HepG2 (cell line): ENCODE data around the gene R3HDM4. TPM values are rescaled to one million over a fixed set of nuclear protein-coding genes. Genes with fewer than 3 reads are reported as not detected.

Experiments
- ATAC-seq: fragments of 200-7000 bp; cut with Tn5 transposase; 3 replicates; pipeline ENCODE4 v1.9.1; 2020; ENCODE audit warnings: mild to moderate bottlenecking, moderate library complexity
- BruUV-seq: library from RNA; stranded (reverse); fragments of 400-500 nt; replicated peaks from 2 replicates; lab custom pipeline; 2021; lab: Mats Ljungman, UMichigan
- CTCF ChIA-PET: fragments of 300-600 bp; formaldehyde crosslinking; extraction: SDS; loops from one replicate; lab custom pipeline; 2021; ENCODE audit warnings: low total read pairs, inconsistent platforms, low intra/inter-chr PET ratio; lab: Yijun Ruan, JAX
- POLR2A ChIA-PET: fragments of 350-600 bp; sonication (Branson Sonifier 250); formaldehyde crosslinking; loops from one replicate; lab custom pipeline; 2020; ENCODE audit warnings: antibody characterized with exemption, inconsistent platforms; lab: Yijun Ruan, JAX
- DNase-seq: peaks from one replicate; pipeline ENCODE4 v3.0.0-alpha.2; 2015; ENCODE audit warnings: low spot score
- FAIRE-seq: peaks from 3 replicates; lab custom pipeline; 2011; peaks lifted over from hg19 to GRCh38; lab: Jason Lieb, UNC
- H2AFZ ChIP-seq: one replicate; pipeline ENCODE4 v1.6.1; 2011; ENCODE audit warnings: low read length, inconsistent platforms
- H3K27ac ChIP-seq: fragments of 300-600 bp; 3 replicates; pipeline ENCODE4 v1.8.0; 2011; ENCODE audit warnings: mixed run types, mild to moderate bottlenecking, mixed read lengths, low read length, inconsistent platforms; ENCODE audit not compliant: insufficient read depth; ENCODE audit errors: extremely low read length
- H3K27me3 ChIP-seq, 2 experiments: fragments of 200-600 bp in 1 of 2; 2 replicates in 1 of 2; 3 replicates in 1 of 2; pipeline versions ENCODE4 v1.6.0 to v1.8.0; 2011; ENCODE audit warnings: low read length in 2 of 2, mild to moderate bottlenecking in 2 of 2, moderate library complexity in 2 of 2, inconsistent platforms in 1 of 2; ENCODE audit not compliant: insufficient read depth in 2 of 2, control insufficient read depth in 1 of 2
- H3K36me3 ChIP-seq, 2 experiments: fragments of 200-600 bp in 1 of 2; replicated peaks in 1 of 2; 2 replicates in 1 of 2; 3 replicates in 1 of 2; pipeline versions ENCODE4 v1.5.1 to v1.8.0; 2011; ENCODE audit warnings: low read length in 2 of 2, inconsistent platforms in 1 of 2; ENCODE audit not compliant: insufficient read depth in 2 of 2, control insufficient read depth in 1 of 2
- H3K4me1 ChIP-seq: 2 replicates; pipeline ENCODE4 v1.5.1; 2012; ENCODE audit warnings: low read length, inconsistent platforms; ENCODE audit not compliant: insufficient read depth
- H3K4me2 ChIP-seq: 2 replicates; pipeline ENCODE4 v1.6.0; 2011; ENCODE audit warnings: low read depth, low read length, inconsistent platforms
- H3K4me3 ChIP-seq, 3 experiments: fragments of 200-600 bp in 1 of 3; sonication (generic), shearing (Covaris generic) in 1 of 3; replicated peaks in 1 of 3; 2 replicates each; pipeline ENCODE4 v1.5.1; 2011 to 2016; ENCODE audit warnings: low read length in 3 of 3, inconsistent platforms in 2 of 3, low read depth in 2 of 3, mild to moderate bottlenecking in 2 of 3, control low read depth in 1 of 3, mixed read lengths in 1 of 3; ENCODE audit not compliant: insufficient read depth in 1 of 3
- H3K79me2 ChIP-seq: one replicate; pipeline ENCODE4 v1.6.1; 2011; ENCODE audit warnings: low read length, inconsistent platforms; ENCODE audit not compliant: insufficient read depth
- H3K9ac ChIP-seq: 2 replicates; pipeline ENCODE4 v1.6.0; 2011; ENCODE audit warnings: mild to moderate bottlenecking, low read depth, low read length, inconsistent platforms; ENCODE audit not compliant: insufficient read depth
- H3K9me3 ChIP-seq: 2 replicates; pipeline ENCODE4 v1.5.1; 2012; ENCODE audit warnings: mild to moderate bottlenecking, low read length
- H4K20me1 ChIP-seq: 2 replicates; pipeline ENCODE4 v1.6.0; 2011; ENCODE audit warnings: inconsistent platforms, mild to moderate bottlenecking, low read length, moderate library complexity; ENCODE audit not compliant: insufficient read depth
- AHR ChIP-seq: IDR thresholded peaks from 2 replicates; pipeline ENCODE4 v1.6.1; 2018; ENCODE audit warnings: missing genetic modification reagents, missing compliant biosample characterization
- ARID4A ChIP-seq: sonication (generic); formaldehyde crosslinking; IDR thresholded peaks from 2 replicates; pipeline ENCODE4 v1.5.0; 2020; ENCODE audit warnings: mild to moderate bottlenecking, missing genetic modification reagents, borderline replicate concordance
- DBP ChIP-seq: sonication (generic); formaldehyde crosslinking; IDR thresholded peaks from 2 replicates; pipeline ENCODE4 v1.4.0; 2020; ENCODE audit warnings: missing genetic modification reagents; ENCODE audit errors: not compliant biosample characterization
- HDAC2 ChIP-seq: sonication (generic); formaldehyde crosslinking; IDR thresholded peaks from 2 replicates; pipeline ENCODE4 v1.4.0; 2020; ENCODE audit warnings: missing genetic modification reagents
- MATR3 ChIP-seq: sonication (generic); formaldehyde crosslinking; IDR thresholded peaks from 2 replicates; pipeline ENCODE4 v1.4.0; 2020; ENCODE audit warnings: missing genetic modification reagents
- PATZ1 ChIP-seq: sonication (generic); formaldehyde crosslinking; IDR thresholded peaks from 2 replicates; pipeline ENCODE4 v1.4.0; 2020; ENCODE audit warnings: missing genetic modification reagents
- PAX8 ChIP-seq: sonication (generic); formaldehyde crosslinking; IDR thresholded peaks from 2 replicates; pipeline ENCODE4 v1.8.0; 2022; ENCODE audit warnings: mild to moderate bottlenecking, missing genetic modification reagents, borderline replicate concordance
- PITX1 ChIP-seq: sonication (generic); formaldehyde crosslinking; IDR thresholded peaks from 2 replicates; pipeline ENCODE4 v1.5.1; 2020; ENCODE audit warnings: mild to moderate bottlenecking, missing genetic modification reagents
- PTBP1 ChIP-seq: fragments of 200-400 bp; formaldehyde crosslinking; IDR thresholded peaks from 2 replicates; pipeline ENCODE4 v1.6.1; 2018; ENCODE audit warnings: low read length, low read depth; ENCODE audit not compliant: poor library complexity, severe bottlenecking
- SRSF1 ChIP-seq: fragments of 200-400 bp; formaldehyde crosslinking; optimal IDR thresholded peaks from 2 replicates; pipeline ENCODE3; 2017; ENCODE audit warnings: mild to moderate bottlenecking, low read depth, low read length, moderate library complexity
- ZBTB33 ChIP-seq: sonication (generic); formaldehyde crosslinking; IDR thresholded peaks from 2 replicates; pipeline ENCODE4 v1.4.0; 2020; ENCODE audit warnings: missing genetic modification reagents
- ZC3H4 ChIP-seq: sonication (generic); formaldehyde crosslinking; IDR thresholded peaks from 2 replicates; pipeline ENCODE4 v1.4.0; 2020; ENCODE audit warnings: missing genetic modification reagents, borderline replicate concordance
- ZFP62 ChIP-seq: sonication (generic); formaldehyde crosslinking; IDR thresholded peaks from 2 replicates; pipeline ENCODE4 v1.4.0; 2020; ENCODE audit warnings: missing genetic modification reagents
- ZNF431 ChIP-seq: sonication (generic); formaldehyde crosslinking; IDR thresholded peaks from 2 replicates; pipeline ENCODE4 v1.9.0; 2022; ENCODE audit warnings: missing genetic modification reagents, low read depth, mild to moderate bottlenecking, borderline replicate concordance
- WGBS: methylation state at CpG from one replicate; pipeline ENCODE4 v1.1.6; 2017; ENCODE audit warnings: low lambda C conversion rate; 5-methylcytosine and 5-hydroxymethylcytosine counted together
- in situ Hi-C: cut with HindIII; loops from 2 replicates; pipeline ENCODE4 v1.10.0; 2017; ENCODE audit warnings: low pct_unique_long_range_greater_than_20kb; ENCODE audit not compliant: extremely low pct_ligation_motif_present
- intact Hi-C: fragments of 100-400 bp; cut with micrococcal nuclease; formaldehyde crosslinking; loops from one replicate; pipeline ENCODE4 v1.10.0; 2022; ENCODE audit not compliant: unreplicated experiment
- polyA plus RNA-seq, 8 experiments: library from polyadenylated mRNA; depleted of rRNA in 3 of 8; stranded (reverse) in 7 of 8; unstranded in 1 of 8; fragments of >200 nt; fragmentation: Illumina TruSeq in 4 of 8; extraction: Trizol in 4 of 8; gene quantifications; 2 replicates each; pipeline versions ENCODE4 v1.2.1 to v1.2.3, GENCODE V29; 2011 to 2016; ENCODE audit warnings: low read depth in 4 of 8, missing spikeins in 1 of 8, mixed read lengths in 1 of 8; ENCODE audit not compliant: insufficient read depth in 1 of 8
- total RNA-seq, 5 experiments: library from RNA; depleted of rRNA; stranded (reverse); fragments of >200 nt; fragmentation: Illumina TruSeq; extraction: Trizol; gene quantifications; 2 replicates each; pipeline ENCODE4 v1.2.3, GENCODE V29; 2016; ENCODE audit warnings: low read depth in 1 of 5

The R3HDM4 gene
- total and polyA plus RNA-seq, 2 of the 13 experiments (the other 11 are each of a cell fraction or from before 2014, with no cell fraction given) = 26.2 to 26.9 TPM

- no peaks in the 10 kb centered on the region for H4K20me1 ChIP-seq
- H3K27me3 ChIP-seq = no peaks in the 10 kb centered on the region
- in situ Hi-C loops (no loop called here), intact Hi-C loops (no loop called here)
- DNase-seq (no peak), FAIRE-seq (no peak), ATAC-seq (no peak)
- ChIA-PET POLR2A (interaction anchor here (0.7 to 4.8 kb wide), 4 partner anchors 12 to 176 kb away, joined by 3 to 50 read pairs (median 22); no protein-coding TSS in a partner anchor), CTCF (no interaction called here)
- no peak overlapping the region for H3K4me3 ChIP-seq
- no peaks in the 10 kb centered on the region for H3K9me3 ChIP-seq
- 97% methylated on average over 25 of the region's 43 CpGs for WGBS
- H3K36me3 ChIP-seq = peaks cover 7 to 13% of the 10 kb centered on the region in 2 experiments; a peak in 4 of 5 replicates
- H3K27ac ChIP-seq = peak overlapping the region; percentile 99
- no peak overlapping the region for H2AFZ ChIP-seq
- no TSS peak for BruUV-seq
- H3K9ac ChIP-seq = peak overlapping the region; percentile 22; the same call in 1 of the 2 replicates
- no peak overlapping the region for H3K4me2 ChIP-seq
- H3K4me1 ChIP-seq = peaks cover 91% of the 10 kb centered on the region
- H3K79me2 ChIP-seq = peaks cover 66% of the 10 kb centered on the region
- TF ChIP-seq ZNF431 (CRISPR knock-in tag) = no peak
- no peak for TF ChIP-seq PITX1 (CRISPR knock-in tag)
- 0 out of 2 replicates have a peak, but pooled peaks have one; percentile 14 for TF ChIP-seq ARID4A
- TF ChIP-seq PTBP1 = peak; percentile 94
- no peak for TF ChIP-seq ZFP62 (CRISPR knock-in tag)
- TF ChIP-seq SRSF1 = no peak
- no peak for TF ChIP-seq MATR3
- no peak for TF ChIP-seq ZC3H4
- no peak for TF ChIP-seq HDAC2 (CRISPR knock-in tag)
- peak; percentile 85 for TF ChIP-seq ZBTB33
- no peak for TF ChIP-seq DBP (CRISPR knock-in tag)
- no peak for TF ChIP-seq AHR
- peak; percentile 8; the same call in 1 of the 2 replicates for TF ChIP-seq PATZ1 (CRISPR knock-in tag)
- no peak for TF ChIP-seq PAX8 (CRISPR knock-in tag)
Observed at GRCh38 chr19:954672-955494, 41.9 kb upstream of the R3HDM4 start.
